GM12872 (cell line): ENCODE results near the gene CCDC83.

ENCODE experiments used
- CTCF ChIP-seq: IDR thresholded peaks from 3 replicates; pipeline ENCODE4 v1.5.1; 2011; ENCODE audit warnings: low read depth, mild to moderate bottlenecking, low read length, moderate library complexity; ENCODE audit not compliant: insufficient read depth

Gene CCDC83

GRCh38 chr11:85937835-85938234, 82.7 kb downstream of the CCDC83 start:
- no peak for TF ChIP-seq CTCF

- no peak for TF ChIP-seq CTCF
Measured at GRCh38 chr11:85939099-85940015, 84.2 kb downstream of the CCDC83 start.

GRCh38 chr11:85941380-85941973, 86.3 kb downstream of the CCDC83 start:
- TF ChIP-seq CTCF: peak; percentile 79

GRCh38 chr11:85945296-85945695, 90.1 kb downstream of the CCDC83 start:
- no peak for TF ChIP-seq CTCF

- TF ChIP-seq CTCF: no peak
Measured at GRCh38 chr11:85945788-85946187, 90.6 kb downstream of the CCDC83 start.

GRCh38 chr11:85946221-85946620, 91.0 kb downstream of the CCDC83 start:
- TF ChIP-seq CTCF: no peak

- no peak for TF ChIP-seq CTCF
Measured at GRCh38 chr11:85947431-85948272, 92.5 kb downstream of the CCDC83 start.
